AG09319 (cell line): Measurements from ENCODE around the gene TMEM222.
"Not testable (repeated sequence)": the region's sequence is repeated elsewhere in the genome, so short reads cannot be mapped to it uniquely, and the experiment has no call there.

Experiments
- DNase-seq: peaks from one replicate; pipeline ENCODE4 v3.0.0-alpha.2; 2010; ENCODE audit warnings: low read depth; ENCODE audit errors: extremely low read depth
- TF ChIP-seq, protein P1 (sequence below): IDR thresholded peaks from 2 replicates; pipeline ENCODE4 v1.5.1; 2011; ENCODE audit warnings: low read depth, mild to moderate bottlenecking, inconsistent platforms, low read length, moderate library complexity

TMEM222 gene

DNA sequence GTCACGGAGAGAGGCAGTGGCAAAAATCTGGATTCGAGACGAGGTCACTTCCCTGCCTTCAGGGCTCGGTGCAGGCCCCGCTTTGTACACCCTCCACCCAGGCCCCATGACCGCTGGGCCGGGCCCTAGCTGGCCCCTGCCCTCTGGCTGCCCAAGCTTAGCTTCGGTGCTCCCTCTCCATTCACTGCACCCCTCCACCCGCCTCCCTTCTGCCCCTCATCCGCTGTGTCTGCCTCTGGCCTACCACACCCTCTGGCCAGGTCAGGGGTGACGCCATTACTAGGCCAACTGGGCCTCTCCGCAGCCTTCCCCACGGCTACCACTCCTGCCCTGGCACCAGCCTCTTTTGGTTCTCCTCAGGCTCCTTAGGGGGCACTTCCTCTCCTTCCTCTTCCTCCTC lies 61.7 kb downstream of the TMEM222 start:
- TF ChIP-seq, protein P1, sequence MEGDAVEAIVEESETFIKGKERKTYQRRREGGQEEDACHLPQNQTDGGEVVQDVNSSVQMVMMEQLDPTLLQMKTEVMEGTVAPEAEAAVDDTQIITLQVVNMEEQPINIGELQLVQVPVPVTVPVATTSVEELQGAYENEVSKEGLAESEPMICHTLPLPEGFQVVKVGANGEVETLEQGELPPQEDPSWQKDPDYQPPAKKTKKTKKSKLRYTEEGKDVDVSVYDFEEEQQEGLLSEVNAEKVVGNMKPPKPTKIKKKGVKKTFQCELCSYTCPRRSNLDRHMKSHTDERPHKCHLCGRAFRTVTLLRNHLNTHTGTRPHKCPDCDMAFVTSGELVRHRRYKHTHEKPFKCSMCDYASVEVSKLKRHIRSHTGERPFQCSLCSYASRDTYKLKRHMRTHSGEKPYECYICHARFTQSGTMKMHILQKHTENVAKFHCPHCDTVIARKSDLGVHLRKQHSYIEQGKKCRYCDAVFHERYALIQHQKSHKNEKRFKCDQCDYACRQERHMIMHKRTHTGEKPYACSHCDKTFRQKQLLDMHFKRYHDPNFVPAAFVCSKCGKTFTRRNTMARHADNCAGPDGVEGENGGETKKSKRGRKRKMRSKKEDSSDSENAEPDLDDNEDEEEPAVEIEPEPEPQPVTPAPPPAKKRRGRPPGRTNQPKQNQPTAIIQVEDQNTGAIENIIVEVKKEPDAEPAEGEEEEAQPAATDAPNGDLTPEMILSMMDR, result no peak
- DNase-seq, result no peak

- DNase-seq, result not testable (repeated sequence)
These were observed 62.8 kb downstream of the TMEM222 start for GRCh38 chr1:27384797-27385196.
